WTC11 (cell line): Measurements from ENCODE around the gene SBF1.

Source experiments
- ATF3 ChIP-seq: sonication (generic); formaldehyde crosslinking; conservative IDR thresholded peaks from 2 replicates; pipeline ENCODE4 v1.8.1; 2022; ENCODE audit warnings: mild to moderate bottlenecking, missing genetic modification reagents
- CTCF ChIP-seq: fragments of 200-600 bp; IDR thresholded peaks from 2 replicates; pipeline ENCODE4 v1.8.0; 2022; ENCODE audit warnings: antibody characterized with exemption
- ELF4 ChIP-seq: sonication (generic); formaldehyde crosslinking; IDR thresholded peaks from 2 replicates; pipeline ENCODE4 v1.8.1; 2022; ENCODE audit warnings: low read depth, mild to moderate bottlenecking, moderate library complexity, missing genetic modification reagents
- KAT7 ChIP-seq: sonication (generic); formaldehyde crosslinking; IDR thresholded peaks from 2 replicates; pipeline ENCODE4 v1.8.1; 2023; ENCODE audit warnings: missing genetic modification reagents, mild to moderate bottlenecking, borderline replicate concordance
- MLX ChIP-seq: sonication (generic); formaldehyde crosslinking; IDR thresholded peaks from 2 replicates; pipeline ENCODE4 v1.8.1; 2023; ENCODE audit warnings: mild to moderate bottlenecking, missing genetic modification reagents, moderate library complexity
- ZBTB21 ChIP-seq: sonication (generic); formaldehyde crosslinking; IDR thresholded peaks from 2 replicates; pipeline ENCODE4 v1.8.1; 2023; ENCODE audit warnings: mild to moderate bottlenecking, missing genetic modification reagents, borderline replicate concordance

- TF ChIP-seq CTCF (no peak), ZBTB21 (CRISPR knock-in tag) (no peak), ATF3 (CRISPR knock-in tag) (no peak), KAT7 (CRISPR knock-in tag) (no peak), ELF4 (no peak), MLX (CRISPR knock-in tag) (no peak)
Measured at GRCh38 chr22:50396751-50397370, 78.0 kb downstream of the SBF1 start.
